NT2/D1 (cell line): Measurements from ENCODE around the gene SIK3.

Experiments
- DNase-seq: peaks from one replicate; pipeline ENCODE4 v3.0.0-alpha.2; 2011; ENCODE audit warnings: low read depth, low spot score
- H3K27me3 ChIP-seq: 2 replicates; pipeline ENCODE4 v1.6.0; 2011; ENCODE audit warnings: mild to moderate bottlenecking; ENCODE audit not compliant: insufficient read length, insufficient read depth
- H3K36me3 ChIP-seq: 2 replicates; pipeline ENCODE4 v1.6.1; 2011; ENCODE audit warnings: mild to moderate bottlenecking, low read length, mixed read lengths; ENCODE audit not compliant: insufficient read depth, insufficient read length
- H3K4me1 ChIP-seq: 2 replicates; pipeline ENCODE4 v1.5.1; 2011; ENCODE audit not compliant: insufficient read depth, insufficient read length
- H3K4me3 ChIP-seq: 2 replicates; pipeline ENCODE4 v1.5.1; 2011; ENCODE audit warnings: low read depth; ENCODE audit not compliant: insufficient read length
- H3K9ac ChIP-seq: 2 replicates; pipeline ENCODE4 v1.6.0; 2011; ENCODE audit warnings: low read depth; ENCODE audit not compliant: insufficient read length
- H3K9me3 ChIP-seq: 2 replicates; pipeline ENCODE4 v1.5.1; 2011; ENCODE audit warnings: mild to moderate bottlenecking, low read length; ENCODE audit not compliant: insufficient read depth
- SUZ12 ChIP-seq: IDR thresholded peaks from 2 replicates; pipeline ENCODE4 v1.6.1; 2011; ENCODE audit not compliant: insufficient read length, insufficient read depth; ENCODE audit errors: extremely low read depth
- YY1 ChIP-seq: IDR thresholded peaks from 2 replicates; pipeline ENCODE4 v1.6.1; 2011; ENCODE audit not compliant: insufficient read length, insufficient read depth
- ZNF274 ChIP-seq: IDR thresholded peaks from 2 replicates; pipeline ENCODE4 v1.6.1; 2011; ENCODE audit warnings: mild to moderate bottlenecking, low read depth, low read length

The SIK3 gene

DNA sequence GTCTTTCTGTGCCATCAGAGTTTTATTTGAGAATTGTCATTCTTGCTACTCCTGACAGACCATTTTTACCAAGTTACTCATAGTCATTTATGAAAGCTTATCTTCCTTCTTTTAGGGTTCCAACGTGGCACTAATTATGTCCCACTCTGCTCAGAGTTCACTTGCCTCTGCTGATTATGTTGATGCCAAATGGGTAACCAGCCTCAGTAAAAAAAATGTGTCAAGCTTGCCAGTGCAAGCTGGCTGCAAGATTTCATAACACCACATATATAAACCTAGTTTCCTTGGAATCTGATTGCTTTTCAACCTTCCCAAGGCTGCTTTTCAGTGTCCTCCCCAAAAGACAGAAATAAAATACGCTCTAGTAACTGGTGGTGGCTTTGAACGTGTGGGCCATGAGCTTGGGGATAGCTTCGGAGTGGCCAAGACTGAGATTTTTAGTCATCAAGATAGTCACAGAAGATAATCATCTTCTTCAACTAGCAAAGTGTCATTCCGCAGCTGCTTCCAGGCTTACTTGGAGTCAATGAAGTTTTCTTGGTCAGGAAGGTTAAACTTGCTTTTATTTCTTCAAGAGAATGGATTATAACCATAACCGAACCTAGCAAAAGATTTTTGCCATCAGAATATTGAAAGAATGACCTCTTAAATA lies 231.3 kb downstream of the SIK3 start:
- Histone ChIP-seq H3K36me3 (peaks cover 65% of the 10 kb centered on the region), H3K9ac (no peak overlapping the region), H3K4me1 (no peaks in the 10 kb centered on the region), H3K27me3 (no peaks in the 10 kb centered on the region), H3K4me3 (no peak overlapping the region), H3K9me3 (no peaks in the 10 kb centered on the region)
- no peak for TF ChIP-seq SUZ12
- TF ChIP-seq ZNF274, result no peak
- no peak for TF ChIP-seq YY1
- no peak for DNase-seq

DNA sequence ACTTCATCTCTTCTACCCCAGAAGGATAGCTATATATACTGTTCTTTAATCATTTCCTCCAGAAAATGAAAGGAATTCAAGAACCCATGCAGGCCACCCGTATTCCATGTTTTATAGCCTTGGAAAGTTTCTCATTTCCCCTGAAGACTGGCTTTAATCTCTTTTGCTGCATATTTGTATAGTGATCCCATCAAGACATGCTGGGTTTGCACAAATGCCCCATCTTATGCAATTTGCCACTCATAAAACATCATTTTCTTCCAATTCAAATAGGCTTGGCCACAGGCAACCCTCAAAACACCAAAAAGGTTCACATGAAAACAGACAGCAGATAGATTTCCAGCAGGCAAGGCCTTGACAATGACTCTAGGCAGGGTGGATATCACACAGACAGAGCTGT lies 232.5 kb downstream of the SIK3 start:
- Histone ChIP-seq H3K4me3 (no peak overlapping the region), H3K9me3 (no peaks in the 10 kb centered on the region), H3K36me3 (peaks cover 64% of the 10 kb centered on the region), H3K9ac (no peak overlapping the region), H3K27me3 (no peaks in the 10 kb centered on the region), H3K4me1 (no peaks in the 10 kb centered on the region)
- TF ChIP-seq SUZ12 (no peak), YY1 (no peak), ZNF274 (no peak)
- no peak for DNase-seq

DNA sequence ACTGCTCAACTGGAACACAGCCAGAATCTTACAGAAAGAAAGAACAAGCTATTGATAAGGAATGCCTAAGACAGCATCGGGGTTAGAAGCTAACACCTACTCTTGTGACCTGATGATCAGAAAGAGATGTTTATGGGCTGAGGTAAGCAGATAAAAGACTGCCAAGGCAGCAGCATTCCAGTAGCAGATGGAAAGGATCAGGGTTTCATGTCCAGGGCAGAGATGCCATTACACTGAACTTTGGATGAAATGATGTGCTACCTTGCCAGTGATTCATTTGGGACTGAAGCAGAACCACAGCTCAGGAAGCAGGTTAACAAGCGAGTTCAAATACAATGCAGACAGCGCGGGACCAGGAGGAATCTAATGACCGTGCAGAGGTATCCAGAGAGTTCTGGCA lies 233.7 kb downstream of the SIK3 start:
- DNase-seq, result no peak
- H3K9ac ChIP-seq, result no peak overlapping the region
- TF ChIP-seq ZNF274 (no peak), YY1 (no peak)
- no peaks in the 10 kb centered on the region for H3K4me1 ChIP-seq
- no peaks in the 10 kb centered on the region for H3K9me3 ChIP-seq
- no peak overlapping the region for H3K4me3 ChIP-seq
- peaks cover 66% of the 10 kb centered on the region for H3K36me3 ChIP-seq
- H3K27me3 ChIP-seq, result no peaks in the 10 kb centered on the region

DNA sequence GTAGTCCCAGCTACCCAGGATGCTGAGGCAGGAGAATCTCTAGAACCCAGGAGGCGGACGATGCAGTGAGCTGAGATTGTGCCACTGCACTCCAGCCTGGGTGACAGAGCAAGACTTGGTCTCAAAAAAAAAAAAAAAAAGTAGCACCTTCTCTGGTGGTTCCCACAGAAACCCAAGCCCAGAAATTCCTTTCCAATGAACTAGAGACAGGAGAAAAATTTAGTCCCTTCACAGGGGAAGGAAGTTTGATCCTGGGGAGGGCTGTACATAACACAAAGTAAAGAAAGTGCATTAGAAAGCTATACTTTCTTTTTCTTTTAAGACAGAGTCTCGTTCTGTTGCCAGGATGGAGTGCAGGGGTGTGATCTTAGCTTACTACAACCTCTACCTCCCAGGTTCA lies 235.3 kb downstream of the SIK3 start:
- Histone ChIP-seq H3K27me3 (no peaks in the 10 kb centered on the region), H3K4me3 (no peak overlapping the region), H3K36me3 (peaks cover 68% of the 10 kb centered on the region), H3K9me3 (no peaks in the 10 kb centered on the region), H3K4me1 (no peaks in the 10 kb centered on the region), H3K9ac (no peak overlapping the region)
- TF ChIP-seq ZNF274 (no peak), SUZ12 (no peak)
- no peak for DNase-seq

GRCh38 chr11:116862185-116862584 lies 236.0 kb downstream of the SIK3 start:
- Histone ChIP-seq H3K36me3 (peaks cover 68% of the 10 kb centered on the region), H3K4me3 (no peak overlapping the region), H3K4me1 (no peaks in the 10 kb centered on the region), H3K9me3 (no peaks in the 10 kb centered on the region), H3K27me3 (no peaks in the 10 kb centered on the region), H3K9ac (no peak overlapping the region)
- TF ChIP-seq YY1 (no peak), SUZ12 (no peak), ZNF274 (no peak)
- no peak for DNase-seq

GRCh38 chr11:116861539-116861938 lies 236.7 kb downstream of the SIK3 start:
- Histone ChIP-seq H3K9ac (no peak overlapping the region), H3K27me3 (no peaks in the 10 kb centered on the region), H3K4me1 (no peaks in the 10 kb centered on the region), H3K9me3 (no peaks in the 10 kb centered on the region), H3K36me3 (peaks cover 65% of the 10 kb centered on the region), H3K4me3 (no peak overlapping the region)
- no peak for TF ChIP-seq YY1
- TF ChIP-seq ZNF274, result no peak
- TF ChIP-seq SUZ12, result no peak
- no peak for DNase-seq

DNA sequence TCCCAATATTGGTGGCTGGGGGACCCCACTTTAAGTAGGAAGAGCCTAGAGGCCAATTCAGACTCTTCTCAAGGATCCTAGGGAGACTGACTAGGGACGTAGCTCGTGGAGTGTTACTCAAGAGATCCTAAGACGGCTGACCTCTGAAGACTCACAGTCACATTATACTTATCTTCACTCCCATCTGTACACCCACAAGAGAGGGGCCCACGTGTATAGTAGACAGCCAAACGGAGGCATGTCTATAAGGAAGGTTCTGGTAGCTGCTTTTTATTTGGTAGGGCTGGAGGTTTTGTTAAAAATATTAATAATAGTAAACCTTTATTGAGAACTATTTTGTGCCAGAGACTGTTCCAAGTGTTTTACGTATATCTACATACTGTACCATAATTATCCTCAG lies 237.9 kb downstream of the SIK3 start:
- TF ChIP-seq ZNF274, result no peak
- TF ChIP-seq SUZ12, result no peak
- no peak for TF ChIP-seq YY1
- Histone ChIP-seq H3K36me3 (peaks cover 71% of the 10 kb centered on the region), H3K27me3 (no peaks in the 10 kb centered on the region), H3K4me3 (no peak overlapping the region), H3K9me3 (no peaks in the 10 kb centered on the region), H3K9ac (no peak overlapping the region), H3K4me1 (no peaks in the 10 kb centered on the region)
- DNase-seq, result no peak

GRCh38 chr11:116859175-116859574 lies 239.1 kb downstream of the SIK3 start:
- TF ChIP-seq YY1, result no peak
- TF ChIP-seq SUZ12, result no peak
- TF ChIP-seq ZNF274, result no peak
- no peaks in the 10 kb centered on the region for H3K4me1 ChIP-seq
- peaks cover 73% of the 10 kb centered on the region for H3K36me3 ChIP-seq
- no peak overlapping the region for H3K4me3 ChIP-seq
- DNase-seq, result no peak
- H3K27me3 ChIP-seq, result no peaks in the 10 kb centered on the region
- H3K9ac ChIP-seq, result no peak overlapping the region
- no peaks in the 10 kb centered on the region for H3K9me3 ChIP-seq
